ENCODE results near the gene OSBPL9. TPM values are rescaled to one million over a fixed set of nuclear protein-coding genes. Genes with fewer than 3 reads are reported as not detected.

Gene OSBPL9
- total RNA-seq, 2 donors from 2014 or later: 60.0 to 60.8 TPM

DNA sequence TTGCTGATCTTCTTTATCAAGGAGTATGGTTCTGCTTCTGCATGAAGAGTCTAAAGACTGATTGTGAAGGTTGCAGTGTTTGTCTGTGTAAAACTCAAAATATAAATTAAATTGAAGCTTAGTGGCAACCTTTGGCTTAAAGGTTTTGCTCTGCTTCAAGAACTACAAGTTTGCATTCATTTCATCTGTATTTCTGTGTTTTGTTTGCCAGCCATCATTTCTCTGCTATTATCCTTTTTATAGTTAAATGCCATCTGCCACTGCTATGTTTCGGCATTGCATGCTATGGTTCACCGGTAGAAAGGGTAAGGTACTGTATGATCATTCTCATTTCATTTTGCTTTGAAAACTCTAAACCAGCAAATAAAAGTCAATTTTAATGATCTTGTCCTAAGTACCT, 52.9 kb downstream of the OSBPL9 start:
- peaks cover 0 to 69% of the 10 kb centered on the region in 2 donors for H3K4me1 ChIP-seq
- no peak overlapping the region for H3K4me3 ChIP-seq
- no peaks in the 10 kb centered on the region for H3K9me3 ChIP-seq
- no peaks in the 10 kb centered on the region for H3K36me3 ChIP-seq
- DNase-seq (ENCODE audit: low spot score): no peak
- TF ChIP-seq, protein P1, sequence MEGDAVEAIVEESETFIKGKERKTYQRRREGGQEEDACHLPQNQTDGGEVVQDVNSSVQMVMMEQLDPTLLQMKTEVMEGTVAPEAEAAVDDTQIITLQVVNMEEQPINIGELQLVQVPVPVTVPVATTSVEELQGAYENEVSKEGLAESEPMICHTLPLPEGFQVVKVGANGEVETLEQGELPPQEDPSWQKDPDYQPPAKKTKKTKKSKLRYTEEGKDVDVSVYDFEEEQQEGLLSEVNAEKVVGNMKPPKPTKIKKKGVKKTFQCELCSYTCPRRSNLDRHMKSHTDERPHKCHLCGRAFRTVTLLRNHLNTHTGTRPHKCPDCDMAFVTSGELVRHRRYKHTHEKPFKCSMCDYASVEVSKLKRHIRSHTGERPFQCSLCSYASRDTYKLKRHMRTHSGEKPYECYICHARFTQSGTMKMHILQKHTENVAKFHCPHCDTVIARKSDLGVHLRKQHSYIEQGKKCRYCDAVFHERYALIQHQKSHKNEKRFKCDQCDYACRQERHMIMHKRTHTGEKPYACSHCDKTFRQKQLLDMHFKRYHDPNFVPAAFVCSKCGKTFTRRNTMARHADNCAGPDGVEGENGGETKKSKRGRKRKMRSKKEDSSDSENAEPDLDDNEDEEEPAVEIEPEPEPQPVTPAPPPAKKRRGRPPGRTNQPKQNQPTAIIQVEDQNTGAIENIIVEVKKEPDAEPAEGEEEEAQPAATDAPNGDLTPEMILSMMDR (IDR thresholded peaks at IDR 0.05): no peak
- H3K27ac ChIP-seq: no peak overlapping the region
- no peaks in the 10 kb centered on the region for H3K27me3 ChIP-seq

DNA sequence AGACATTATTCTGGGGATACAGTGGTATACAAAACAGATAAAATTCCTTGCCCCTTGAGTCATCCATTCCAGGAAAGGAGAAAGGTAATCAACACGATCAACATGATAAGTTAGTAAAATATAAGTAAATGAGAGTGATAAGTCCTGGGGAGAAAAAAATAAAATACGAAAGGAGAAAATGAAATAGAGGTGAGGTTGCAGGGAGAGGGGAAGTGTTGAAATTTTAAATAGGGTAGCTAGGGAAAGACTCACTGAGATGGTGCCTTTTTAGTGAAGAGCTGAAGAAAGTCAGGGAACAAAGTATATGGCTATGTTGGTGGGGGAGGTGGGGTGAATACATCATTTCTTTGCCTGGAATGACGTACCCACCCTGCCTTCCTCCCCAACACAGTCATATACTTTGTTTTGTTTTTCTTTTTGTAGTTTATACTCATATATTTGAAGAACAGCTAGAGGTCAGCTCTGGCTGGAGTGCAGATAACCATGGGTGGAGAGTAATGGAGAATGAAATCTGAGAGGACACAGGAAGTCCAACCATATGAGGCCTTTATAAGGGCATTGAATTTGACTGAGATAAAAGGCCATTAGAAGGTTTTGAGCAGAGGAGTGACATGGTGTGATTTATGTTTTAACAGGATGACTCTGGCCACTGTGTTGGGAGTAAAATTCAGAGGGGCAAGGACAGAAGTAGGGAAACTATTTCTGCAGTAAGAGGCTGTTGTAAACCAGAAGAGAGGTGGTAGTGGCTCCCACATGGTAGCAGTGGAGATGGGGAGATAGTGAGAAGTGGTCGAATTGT, 54.8 kb downstream of the OSBPL9 start:
- Histone ChIP-seq H3K4me3 (no peak overlapping the region), H3K27ac (peak overlapping the region in 1 of 2 donors; percentile 30)

DNA sequence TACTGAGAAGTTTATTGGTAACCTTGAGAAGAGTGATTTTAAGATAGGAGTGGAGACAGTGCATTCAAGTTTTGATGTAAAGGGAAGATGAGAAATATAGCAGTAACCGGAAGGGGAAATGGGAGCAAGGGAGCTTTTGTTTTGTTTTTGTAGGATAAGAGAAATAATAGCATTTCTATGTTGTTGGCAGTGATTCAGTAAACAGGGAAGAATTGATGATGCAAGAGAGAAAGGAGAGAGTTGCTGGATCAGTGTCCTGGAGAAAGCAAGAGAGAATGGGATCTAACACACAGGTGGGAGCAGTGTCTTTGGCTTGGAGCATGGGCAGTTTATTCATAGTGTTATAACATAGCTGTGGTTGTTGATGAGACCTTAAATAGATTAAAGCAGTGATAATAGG, 56.4 kb downstream of the OSBPL9 start:
- DNase-seq (ENCODE audit: low spot score): no peak
- no peaks in the 10 kb centered on the region for H3K27me3 ChIP-seq
- peaks cover 0 to 36% of the 10 kb centered on the region in 2 donors for H3K4me1 ChIP-seq
- H3K27ac ChIP-seq: no peak overlapping the region
- H3K4me3 ChIP-seq: no peak overlapping the region
- TF ChIP-seq, protein P1 (IDR thresholded peaks at IDR 0.05): no peak
- no peaks in the 10 kb centered on the region for H3K9me3 ChIP-seq
- H3K36me3 ChIP-seq: no peaks in the 10 kb centered on the region

More for the DNA sequence above, 54.8 kb downstream of the OSBPL9 start:
- Histone ChIP-seq H3K9me3 (no peaks in the 10 kb centered on the region), H3K36me3 (no peaks in the 10 kb centered on the region), H3K4me1 (peaks cover 0 to 50% of the 10 kb centered on the region in 2 donors), H3K27me3 (no peaks in the 10 kb centered on the region)
- TF ChIP-seq, protein P1 (IDR thresholded peaks at IDR 0.05): no peak
- DNase-seq (ENCODE audit: low spot score): no peak

DNA sequence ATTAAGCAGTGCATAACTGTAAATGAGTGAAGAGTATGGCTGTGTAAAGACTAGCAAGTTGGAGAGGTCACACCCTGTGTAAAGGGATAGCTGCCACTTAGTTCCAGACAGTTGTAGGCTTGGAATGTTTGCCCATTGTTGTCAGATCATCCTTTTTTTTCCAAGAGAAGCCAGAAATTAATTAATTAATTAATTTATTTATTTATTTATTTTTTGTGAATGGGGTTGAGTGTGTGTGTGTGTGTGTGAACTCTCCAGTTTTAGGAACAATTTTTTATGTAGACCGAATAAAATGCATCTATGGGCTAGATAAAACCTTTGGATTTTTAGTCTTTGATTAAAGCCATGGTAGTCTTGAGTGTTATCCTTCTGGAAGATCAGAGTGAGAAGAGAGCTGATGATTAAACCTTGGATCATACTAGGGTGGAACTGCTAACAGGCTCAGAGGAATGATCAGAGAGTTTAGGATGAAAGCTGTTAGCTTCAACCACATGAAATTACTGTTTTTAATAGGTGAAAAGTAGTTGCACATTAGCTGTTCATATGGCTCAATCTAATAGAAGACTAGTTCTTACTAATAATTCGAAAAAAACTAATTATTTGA, 58.4 kb downstream of the OSBPL9 start:
- TF ChIP-seq, protein P1 (IDR thresholded peaks at IDR 0.05): no peak
- Histone ChIP-seq H3K4me3 (no peak overlapping the region), H3K9me3 (no peaks in the 10 kb centered on the region), H3K36me3 (no peaks in the 10 kb centered on the region), H3K27me3 (no peaks in the 10 kb centered on the region), H3K27ac (no peak overlapping the region), H3K4me1 (peaks cover 0 to 21% of the 10 kb centered on the region in 2 donors)
- DNase-seq (ENCODE audit: low spot score): no peak

DNA sequence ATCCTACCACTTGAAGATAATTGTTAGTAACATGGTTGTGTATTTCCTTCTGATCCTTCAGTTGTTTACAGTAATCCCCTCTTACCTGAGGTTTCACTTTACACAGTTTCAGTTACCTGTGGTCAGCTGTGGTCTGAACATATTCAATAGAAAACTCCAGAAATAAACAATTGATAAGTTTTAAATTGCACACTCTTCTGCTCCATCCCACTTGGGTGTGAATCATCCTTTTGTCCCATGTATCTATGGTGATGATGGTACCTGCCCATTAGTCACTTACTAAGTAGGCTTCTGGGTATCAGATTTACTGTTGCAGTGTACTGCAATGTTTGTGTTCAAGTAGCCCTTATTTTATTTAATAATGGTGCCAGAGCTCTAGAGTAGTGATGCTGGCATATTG, 62.5 kb downstream of the OSBPL9 start:
- no peaks in the 10 kb centered on the region for H3K36me3 ChIP-seq
- TF ChIP-seq, protein P1 (IDR thresholded peaks at IDR 0.05): no peak
- H3K27ac ChIP-seq: peak overlapping the region; percentile 51 to 57

More for the DNA sequence above, 62.5 kb downstream of the OSBPL9 start:
- no peak overlapping the region for H3K4me3 ChIP-seq
- no peaks in the 10 kb centered on the region for H3K9me3 ChIP-seq
- no peaks in the 10 kb centered on the region for H3K27me3 ChIP-seq
- peaks cover 0 to 3% of the 10 kb centered on the region in 2 donors for H3K4me1 ChIP-seq
- no peak for DNase-seq (ENCODE audit: low spot score)
